Endothelial cell of umbilical vein (primary cell): ENCODE results near the gene MECP2. TPM values are rescaled to one million over a fixed set of nuclear protein-coding genes. Genes with fewer than 3 reads are reported as not detected.

ENCODE experiments used
- BruUV-seq: library from RNA; stranded (reverse); fragments of 400-500 nt; replicated peaks from 2 replicates; lab custom pipeline; 2021; lab: Mats Ljungman, UMichigan
- CTCF ChIA-PET: fragments of 300-600, 350-600 bp; sonication (Branson Sonifier 250); formaldehyde crosslinking; loops from one replicate; lab custom pipeline; 2021; ENCODE audit warnings: antibody characterized with exemption, inconsistent platforms; lab: Charles Lee
- POLR2A ChIA-PET: fragments of 300-600, 350-600 bp; sonication (Branson Sonifier 250); formaldehyde crosslinking; loops from one replicate; lab custom pipeline; 2021; ENCODE audit warnings: antibody characterized with exemption, inconsistent platforms; lab: Charles Lee
- DNase-seq: peaks from one replicate; pipeline ENCODE4 v3.0.0-alpha.2; 2011; ENCODE audit warnings: low read depth, low spot score
- FAIRE-seq: peaks from 2 replicates; lab custom pipeline; 2011; peaks lifted over from hg19 to GRCh38; lab: Jason Lieb, UNC
- H2AFZ ChIP-seq: 2 replicates; pipeline ENCODE4 v1.6.0; 2012; ENCODE audit warnings: low read depth, low read length, control low read depth, inconsistent platforms
- H3K27ac ChIP-seq: 2 replicates; pipeline ENCODE4 v1.5.1; 2011; ENCODE audit warnings: low read depth, mild to moderate bottlenecking, control low read depth, low read length, moderate library complexity; ENCODE audit not compliant: insufficient read depth
- H3K27me3 ChIP-seq, 2 experiments: 2 replicates each; pipeline versions ENCODE4 v1.6.0 to v1.6.1; 2011; ENCODE audit warnings: low read length in 2 of 2, mixed read lengths in 1 of 2; ENCODE audit not compliant: control insufficient read depth in 2 of 2, insufficient read depth in 2 of 2
- H3K36me3 ChIP-seq, 2 experiments: 2 replicates in 1 of 2; 3 replicates in 1 of 2; pipeline ENCODE4 v1.5.1; 2011; ENCODE audit warnings: low read length in 2 of 2, mild to moderate bottlenecking in 1 of 2, moderate library complexity in 1 of 2; ENCODE audit not compliant: control insufficient read depth in 2 of 2, insufficient read depth in 2 of 2; ENCODE audit errors: extremely low read depth in 1 of 2
- H3K4me1 ChIP-seq: 3 replicates; pipeline ENCODE4 v1.5.1; 2011; ENCODE audit warnings: mild to moderate bottlenecking, low read length; ENCODE audit not compliant: control insufficient read depth, insufficient read depth; ENCODE audit errors: extremely low read depth
- H3K4me2 ChIP-seq: 2 replicates; pipeline ENCODE4 v1.6.1; 2011; ENCODE audit warnings: low read length, control low read depth, mixed read lengths; ENCODE audit not compliant: insufficient read depth
- H3K4me3 ChIP-seq, 3 experiments: fragments of 200-600 bp in 1 of 3; sonication (generic), shearing (Covaris generic) in 1 of 3; replicated peaks in 1 of 3; 2 replicates each; pipeline ENCODE4 v1.5.1; 2011 to 2016; ENCODE audit warnings: control low read depth in 3 of 3, low read length in 3 of 3, mild to moderate bottlenecking in 2 of 3, inconsistent platforms in 1 of 3, low read depth in 1 of 3, moderate library complexity in 1 of 3; ENCODE audit not compliant: insufficient read depth in 1 of 3
- H3K79me2 ChIP-seq: 2 replicates; pipeline ENCODE4 v1.6.0; 2012; ENCODE audit warnings: low read length, inconsistent platforms; ENCODE audit not compliant: control insufficient read depth, insufficient read depth
- H3K9ac ChIP-seq: replicated peaks from 2 replicates; pipeline ENCODE3; 2011; ENCODE audit warnings: low read length, control low read depth; ENCODE audit not compliant: insufficient read depth; ENCODE audit errors: extremely low read depth
- H3K9me1 ChIP-seq: replicated peaks from 3 replicates; pipeline ENCODE4 v1.6.0; 2011; ENCODE audit warnings: mild to moderate bottlenecking, low read length; ENCODE audit not compliant: control insufficient read depth, insufficient read depth; ENCODE audit errors: extremely low read depth
- H3K9me3 ChIP-seq: replicated peaks from 2 replicates; pipeline ENCODE4 v1.5.1; 2012; ENCODE audit warnings: low read length, inconsistent platforms; ENCODE audit not compliant: control insufficient read depth, insufficient read depth
- H4K20me1 ChIP-seq: replicated peaks from 2 replicates; pipeline ENCODE3; 2011; ENCODE audit warnings: mild to moderate bottlenecking, low read length; ENCODE audit not compliant: control insufficient read depth, insufficient read depth; ENCODE audit errors: extremely low read depth
- EZH2 ChIP-seq: IDR thresholded peaks from 2 replicates; pipeline ENCODE4 v1.6.1; 2012; ENCODE audit warnings: borderline replicate concordance, low read depth, mild to moderate bottlenecking, moderate library complexity, low read length, inconsistent platforms; ENCODE audit not compliant: severe bottlenecking
- FOS ChIP-seq: IDR thresholded peaks from 2 replicates; pipeline ENCODE4 v1.6.1; 2011; ENCODE audit warnings: mild to moderate bottlenecking, low read length, moderate library complexity, borderline replicate concordance; ENCODE audit not compliant: insufficient read depth
- GATA2 ChIP-seq: IDR thresholded peaks from 2 replicates; pipeline ENCODE4 v1.7.0; 2011; ENCODE audit warnings: low read depth, mild to moderate bottlenecking, moderate library complexity, mixed read lengths, low read length; ENCODE audit not compliant: insufficient read length, insufficient read depth
- JUN ChIP-seq: IDR thresholded peaks from 2 replicates; pipeline ENCODE4 v1.6.1; 2011; ENCODE audit warnings: borderline replicate concordance, low read depth; ENCODE audit not compliant: insufficient read length, insufficient read depth
- MYC ChIP-seq: IDR thresholded peaks from one replicate; pipeline ENCODE4 v1.6.1; 2011; ENCODE audit warnings: mild to moderate bottlenecking, low read depth, low read length
- POLR2A ChIP-seq: IDR thresholded peaks from 2 replicates; pipeline ENCODE4 v1.6.1; 2012; ENCODE audit warnings: low read depth, mild to moderate bottlenecking, control low read depth, low read length
- POLR2AphosphoS5 ChIP-seq: IDR thresholded peaks from 2 replicates; pipeline ENCODE4 v1.6.1; 2012; ENCODE audit warnings: low read depth, mild to moderate bottlenecking, control low read depth, low read length, moderate library complexity; ENCODE audit not compliant: insufficient read depth
- dilution Hi-C: fragments of 300-500 bp; cut with MboI; formaldehyde crosslinking; loops from one replicate; pipeline ENCODE4 v1.15.0; 2019; ENCODE audit warnings: low sequenced_read_pairs; ENCODE audit not compliant: extremely low pct_ligation_motif_present
- intact Hi-C: fragments of 100-400 bp; cut with micrococcal nuclease; formaldehyde crosslinking; loops from one replicate; pipeline ENCODE4 v1.10.0; 2022
- polyA plus RNA-seq, 4 experiments: library from polyadenylated mRNA; depleted of rRNA in 3 of 4; stranded (reverse) in 3 of 4; unstranded in 1 of 4; fragments of >200 nt; gene quantifications; 2 replicates each; pipeline versions ENCODE4 v1.2.1 to v1.2.3, GENCODE V29; 2011 to 2012; ENCODE audit warnings: missing spikeins in 1 of 4
- total RNA-seq: library from RNA; stranded (reverse); gene quantifications from 2 replicates; pipeline ENCODE4 v1.2.3, GENCODE V29; 2021
- TF ChIP-seq, protein P1 (sequence below): IDR thresholded peaks from 2 replicates; pipeline ENCODE4 v1.6.1; 2011; ENCODE audit not compliant: insufficient read depth, insufficient read length
- TF ChIP-seq, protein P2 (sequence below), 2 donors: IDR thresholded peaks; 1 replicate in 1 of 2; 2 replicates in 1 of 2; pipeline ENCODE4 v1.5.1; 2011; ENCODE audit warnings: low read length in 2 of 2, mild to moderate bottlenecking in 2 of 2, moderate library complexity in 2 of 2, control low read depth in 1 of 2, inconsistent platforms in 1 of 2, low read depth in 1 of 2; ENCODE audit not compliant: insufficient read depth in 1 of 2; ENCODE audit errors: extremely low read depth in 1 of 2

The MECP2 gene
- total and polyA plus RNA-seq, 2 donors (not counting 3 experiments of a cell fraction or from before 2014, with no cell fraction given) = 9.0 to 45.3 TPM

DNA sequence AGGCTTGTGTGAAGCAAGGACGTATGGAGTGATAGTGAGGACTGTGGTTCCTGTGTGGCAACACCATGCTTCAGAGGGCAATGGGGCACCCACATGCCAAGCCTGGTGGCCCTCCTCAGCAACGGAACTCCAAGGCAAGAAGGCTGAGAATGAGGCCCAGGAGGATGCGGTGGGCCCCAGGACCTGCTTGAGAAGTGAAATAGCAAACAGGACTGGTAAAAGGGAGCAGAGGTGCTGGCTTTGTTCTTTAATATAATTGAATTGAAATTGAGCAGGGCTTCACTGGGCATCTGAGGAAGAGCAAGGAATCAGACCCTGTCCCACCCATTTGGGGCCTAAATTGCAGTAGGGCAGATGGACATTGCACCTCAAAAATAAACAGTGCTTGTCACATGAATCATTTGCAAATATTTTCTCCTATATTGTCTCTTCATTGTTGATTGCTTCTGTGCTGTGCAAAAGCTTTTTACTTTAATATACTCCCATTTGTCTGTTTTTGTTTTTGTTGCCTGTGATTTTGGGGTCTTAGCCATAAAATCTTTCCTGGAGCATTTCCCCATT, 122.7 kb downstream of the MECP2 start:
- Histone ChIP-seq H3K27ac (no peak overlapping the region), H3K9ac (no peak overlapping the region), H4K20me1 (no peaks in the 10 kb centered on the region), H3K79me2 (peaks cover 15% of the 10 kb centered on the region), H3K4me2 (no peak overlapping the region), H2AFZ (no peak overlapping the region), H3K4me1 (peaks cover 17% of the 10 kb centered on the region), H3K27me3 (no peaks in the 10 kb centered on the region), H3K4me3 (no peak overlapping the region), H3K36me3 (no peaks in the 10 kb centered on the region), H3K9me1 (no peaks in the 10 kb centered on the region), H3K9me3 (no peaks in the 10 kb centered on the region)
- no TSS peak for BruUV-seq
- CTCF ChIA-PET = interaction anchor here (1.1 to 1.3 kb wide), 2 partner anchors 38 to 46 kb away, joined by 3 to 8 read pairs; no protein-coding TSS in a partner anchor
- intact Hi-C loops (no loop called here), dilution Hi-C loops (no loop called here)
- no peak for DNase-seq
- no peak for TF ChIP-seq FOS
- TF ChIP-seq, protein P1, sequence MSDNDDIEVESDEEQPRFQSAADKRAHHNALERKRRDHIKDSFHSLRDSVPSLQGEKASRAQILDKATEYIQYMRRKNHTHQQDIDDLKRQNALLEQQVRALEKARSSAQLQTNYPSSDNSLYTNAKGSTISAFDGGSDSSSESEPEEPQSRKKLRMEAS = no peak
- no peak for TF ChIP-seq GATA2
- TF ChIP-seq EZH2 = no peak
- no peak for TF ChIP-seq POLR2A
- no peak for TF ChIP-seq POLR2AphosphoS5
- TF ChIP-seq JUN = no peak
- TF ChIP-seq MYC = no peak
- TF ChIP-seq, protein P2, sequence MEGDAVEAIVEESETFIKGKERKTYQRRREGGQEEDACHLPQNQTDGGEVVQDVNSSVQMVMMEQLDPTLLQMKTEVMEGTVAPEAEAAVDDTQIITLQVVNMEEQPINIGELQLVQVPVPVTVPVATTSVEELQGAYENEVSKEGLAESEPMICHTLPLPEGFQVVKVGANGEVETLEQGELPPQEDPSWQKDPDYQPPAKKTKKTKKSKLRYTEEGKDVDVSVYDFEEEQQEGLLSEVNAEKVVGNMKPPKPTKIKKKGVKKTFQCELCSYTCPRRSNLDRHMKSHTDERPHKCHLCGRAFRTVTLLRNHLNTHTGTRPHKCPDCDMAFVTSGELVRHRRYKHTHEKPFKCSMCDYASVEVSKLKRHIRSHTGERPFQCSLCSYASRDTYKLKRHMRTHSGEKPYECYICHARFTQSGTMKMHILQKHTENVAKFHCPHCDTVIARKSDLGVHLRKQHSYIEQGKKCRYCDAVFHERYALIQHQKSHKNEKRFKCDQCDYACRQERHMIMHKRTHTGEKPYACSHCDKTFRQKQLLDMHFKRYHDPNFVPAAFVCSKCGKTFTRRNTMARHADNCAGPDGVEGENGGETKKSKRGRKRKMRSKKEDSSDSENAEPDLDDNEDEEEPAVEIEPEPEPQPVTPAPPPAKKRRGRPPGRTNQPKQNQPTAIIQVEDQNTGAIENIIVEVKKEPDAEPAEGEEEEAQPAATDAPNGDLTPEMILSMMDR (IDR thresholded peaks at IDR 0.05; ENCODE audit: extremely low read depth in 1 of 2, insufficient read depth in 1 of 2, low read depth in 1 of 2, low read length in 2 of 2) = no peak
- POLR2A ChIA-PET = no interaction called here
- no peak for FAIRE-seq
